ENCODE data around the gene PSMD11.

- TF ChIP-seq CTCF (IDR thresholded peaks at IDR 0.05; ENCODE audit: insufficient read depth, low read depth, low read length) (no peak), EZH2 (IDR thresholded peaks at IDR 0.05; ENCODE audit: insufficient read depth, low read length) (no peak)
Observed at GRCh38 chr17:32486111-32486700, 41.9 kb downstream of the PSMD11 start.
